ENCODE results near the gene HRH3.
A peak's percentile ranks its signal among the peaks of the same experiment; 100 is the strongest.

Gene HRH3

DNA sequence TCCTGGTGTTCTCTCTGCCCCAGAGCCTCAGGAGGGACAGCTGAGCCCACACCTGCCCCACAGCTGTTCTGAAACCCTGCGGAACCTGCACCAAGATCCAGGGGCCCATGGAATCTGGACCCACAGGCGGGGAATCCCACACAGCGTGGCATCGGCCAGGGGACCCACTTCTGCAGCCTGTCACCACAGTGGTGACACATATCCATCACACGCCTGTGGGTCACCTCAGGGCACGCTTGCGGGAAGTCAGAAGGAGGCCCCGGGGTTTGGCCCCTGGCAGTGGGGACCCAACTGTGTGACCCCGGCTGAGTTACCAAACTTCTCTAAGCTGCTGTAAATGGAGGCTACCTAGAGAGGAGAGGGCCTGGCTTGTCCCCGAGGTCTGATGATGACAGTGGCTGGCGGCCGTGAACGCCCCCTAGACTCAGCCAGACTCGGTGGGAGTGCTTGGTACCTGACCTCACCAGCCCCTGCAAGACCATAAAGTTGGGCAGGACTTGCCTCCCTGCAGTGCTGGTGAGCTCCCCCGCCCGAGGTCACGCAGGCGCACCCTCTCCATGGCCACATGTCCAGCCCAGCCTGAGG lies 2.3 kb upstream of the HRH3 start:
- no peaks in the 10 kb centered on the region for H3K4me1 ChIP-seq (ENCODE audit: control insufficient read depth, insufficient read depth, low read length, unreplicated experiment)

DNA sequence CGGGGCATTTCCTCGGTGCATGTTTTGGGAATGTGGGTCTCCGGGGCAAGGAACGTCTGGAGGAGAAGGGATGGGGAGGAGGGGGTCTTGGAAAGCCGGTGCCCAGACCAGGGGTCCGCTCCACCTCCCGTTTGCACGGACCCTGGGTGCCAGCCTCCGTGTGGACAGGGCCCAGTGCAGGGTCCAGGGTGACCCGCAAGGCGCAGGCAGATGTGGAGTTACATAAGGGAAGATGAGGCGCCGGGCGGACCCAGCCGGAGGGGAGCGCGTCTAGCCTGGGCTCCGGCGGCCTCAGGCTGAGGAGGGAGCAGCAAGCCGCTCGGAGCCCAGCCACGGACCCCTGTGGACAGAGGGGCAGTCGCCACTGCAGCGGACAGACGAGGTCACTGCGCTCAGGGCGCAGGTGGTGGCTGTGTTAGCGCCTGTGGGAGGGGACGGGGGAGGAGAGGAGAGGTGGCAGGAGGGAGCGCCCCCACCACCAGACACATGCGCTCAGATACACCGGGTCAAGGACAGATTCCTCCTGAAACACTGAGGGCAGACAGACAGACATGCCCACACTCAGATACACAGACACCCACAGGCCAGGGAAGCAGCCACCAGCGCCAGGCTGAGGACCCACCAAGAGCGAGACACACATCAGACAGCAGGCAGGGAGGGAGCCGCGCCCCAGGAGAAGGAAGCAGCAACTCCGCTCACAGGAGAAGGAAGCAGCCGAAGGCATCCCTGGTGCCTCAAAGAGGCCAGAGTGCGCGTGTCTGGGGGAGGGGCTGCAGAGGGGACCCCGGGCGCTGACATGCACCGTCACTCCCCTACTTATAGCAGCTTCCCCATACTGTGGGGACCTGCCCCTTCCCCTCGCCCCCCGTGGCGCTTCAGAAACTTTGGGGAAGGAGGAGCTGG lies 839 bp upstream of the HRH3 start:
- Histone ChIP-seq H2AFZ (ENCODE audit: low read length, unreplicated experiment) (no peak overlapping the region), H3K36me3 (ENCODE audit: insufficient read depth, low read length) (no peaks in the 10 kb centered on the region), H3K27me3 (ENCODE audit: insufficient read depth, low read length) (peaks cover 87% of the 10 kb centered on the region), H3K79me2 (ENCODE audit: control insufficient read depth, insufficient read depth, low read length, unreplicated experiment) (no peaks in the 10 kb centered on the region), H3K27ac (ENCODE audit: low read depth, low read length) (no peak overlapping the region), H3K4me1 (ENCODE audit: control insufficient read depth, insufficient read depth, low read length, unreplicated experiment) (no peaks in the 10 kb centered on the region), H3K4me3 (ENCODE audit: low read depth, low read length) (no peak overlapping the region)

More for the DNA sequence above, 2.3 kb upstream of the HRH3 start:
- Histone ChIP-seq H3K36me3 (ENCODE audit: insufficient read depth, low read length) (no peaks in the 10 kb centered on the region), H2AFZ (ENCODE audit: low read length, unreplicated experiment) (no peak overlapping the region), H3K4me3 (ENCODE audit: low read depth, low read length) (no peak overlapping the region), H3K79me2 (ENCODE audit: control insufficient read depth, insufficient read depth, low read length, unreplicated experiment) (no peaks in the 10 kb centered on the region), H3K27ac (ENCODE audit: low read depth, low read length) (no peak overlapping the region), H3K27me3 (ENCODE audit: insufficient read depth, low read length) (peaks cover 93% of the 10 kb centered on the region)

DNA sequence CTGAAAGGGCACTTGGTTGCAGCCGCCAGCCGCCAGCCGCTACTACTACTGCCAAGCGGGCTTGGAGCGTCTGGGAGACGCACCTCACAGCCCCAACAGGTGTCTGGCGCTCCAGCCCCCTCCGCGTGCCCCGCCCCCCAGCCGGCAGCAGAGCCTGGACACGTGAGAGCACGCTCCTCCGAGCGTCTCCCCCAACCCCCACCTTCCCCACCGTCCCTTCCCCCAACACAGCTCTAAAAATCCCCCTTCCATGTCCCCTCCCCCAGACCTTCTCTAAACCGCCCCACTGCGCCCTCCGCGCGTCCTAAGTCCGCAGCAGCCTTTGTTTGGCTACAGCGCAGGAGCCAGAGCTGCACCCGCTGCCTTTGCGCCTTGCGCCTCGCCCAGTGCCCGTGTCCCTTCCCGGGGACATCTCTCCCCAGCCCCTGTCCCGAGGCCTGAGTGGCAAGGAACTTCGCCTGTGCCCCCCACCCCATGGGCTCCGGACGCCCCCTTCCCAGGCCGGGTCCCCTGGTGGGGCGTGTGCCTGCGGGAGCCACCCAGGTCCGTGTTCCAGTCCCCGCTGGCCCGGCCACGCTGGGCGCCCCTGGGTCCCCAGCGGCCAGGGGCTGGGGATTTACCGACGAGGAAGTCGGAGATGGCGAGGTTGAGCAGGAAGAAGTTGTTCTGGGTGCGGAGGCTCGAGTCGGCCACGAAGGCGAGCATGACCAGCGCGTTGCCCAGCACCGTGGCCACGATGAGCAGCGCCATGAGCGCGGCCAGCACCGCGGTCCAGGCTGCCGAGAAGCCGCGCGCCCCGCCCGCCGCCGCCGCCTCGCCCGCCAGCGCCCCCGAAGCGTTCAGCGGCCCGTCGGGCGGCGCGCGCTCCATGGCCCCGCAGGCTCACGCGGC lies 732 bp downstream of the HRH3 start:
- no peak overlapping the region for H2AFZ ChIP-seq (ENCODE audit: low read length, unreplicated experiment)
- peaks cover 84% of the 10 kb centered on the region for H3K27me3 ChIP-seq (ENCODE audit: insufficient read depth, low read length)
- H3K36me3 ChIP-seq (ENCODE audit: insufficient read depth, low read length), result no peaks in the 10 kb centered on the region
- no peak overlapping the region for H3K27ac ChIP-seq (ENCODE audit: low read depth, low read length)
- H3K4me3 ChIP-seq (ENCODE audit: low read depth, low read length), result peak overlapping the region; percentile 12; the same call in 1 of the 2 replicates
- H3K4me1 ChIP-seq (ENCODE audit: control insufficient read depth, insufficient read depth, low read length, unreplicated experiment), result no peaks in the 10 kb centered on the region
- no peaks in the 10 kb centered on the region for H3K79me2 ChIP-seq (ENCODE audit: control insufficient read depth, insufficient read depth, low read length, unreplicated experiment)

DNA sequence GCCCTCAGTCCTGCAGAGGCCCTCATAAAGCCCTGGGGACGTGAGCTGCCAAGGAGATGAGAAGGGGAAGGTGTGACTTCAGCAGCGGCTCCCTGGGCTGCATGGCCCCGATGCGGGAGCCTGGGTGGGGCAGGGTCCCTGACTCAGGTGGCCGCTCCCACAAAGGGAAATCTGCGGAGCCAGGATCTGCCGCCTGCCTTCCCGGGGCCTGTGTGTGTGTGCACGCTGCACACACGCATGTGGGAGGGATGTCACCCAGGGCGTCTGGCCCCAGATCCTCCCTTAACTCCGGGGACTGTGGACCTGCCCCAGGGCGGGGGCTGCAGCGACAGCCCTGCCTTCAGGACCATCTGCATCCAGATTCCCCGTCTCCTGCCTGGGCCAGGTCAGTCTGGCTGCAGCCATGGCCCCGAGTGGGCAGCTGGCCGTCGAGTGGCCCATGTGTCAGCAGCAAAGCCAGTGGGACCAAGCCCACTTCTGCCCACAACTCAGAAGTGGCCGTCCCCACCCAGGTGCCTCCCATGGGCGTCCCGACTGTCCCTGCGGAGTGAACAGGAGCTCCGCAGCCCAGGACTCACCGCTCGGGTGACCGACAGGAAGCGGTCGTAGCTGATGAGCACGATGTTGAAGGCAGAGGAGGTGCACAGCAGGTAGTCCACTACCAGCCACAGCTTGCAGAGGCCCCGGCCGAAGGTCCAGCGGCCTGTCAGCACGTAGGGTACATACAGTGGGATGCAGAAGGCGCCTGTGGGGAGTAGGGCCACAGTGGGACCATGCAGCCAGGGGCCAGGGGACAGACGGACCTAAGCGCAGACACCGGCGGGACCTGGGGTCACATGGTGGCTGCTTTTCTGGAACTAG lies 1.9 kb downstream of the HRH3 start:
- Histone ChIP-seq H3K4me3 (ENCODE audit: low read depth, low read length) (no peak overlapping the region), H3K27me3 (ENCODE audit: insufficient read depth, low read length) (peaks cover 79% of the 10 kb centered on the region), H3K4me1 (ENCODE audit: control insufficient read depth, insufficient read depth, low read length, unreplicated experiment) (no peaks in the 10 kb centered on the region)

DNA sequence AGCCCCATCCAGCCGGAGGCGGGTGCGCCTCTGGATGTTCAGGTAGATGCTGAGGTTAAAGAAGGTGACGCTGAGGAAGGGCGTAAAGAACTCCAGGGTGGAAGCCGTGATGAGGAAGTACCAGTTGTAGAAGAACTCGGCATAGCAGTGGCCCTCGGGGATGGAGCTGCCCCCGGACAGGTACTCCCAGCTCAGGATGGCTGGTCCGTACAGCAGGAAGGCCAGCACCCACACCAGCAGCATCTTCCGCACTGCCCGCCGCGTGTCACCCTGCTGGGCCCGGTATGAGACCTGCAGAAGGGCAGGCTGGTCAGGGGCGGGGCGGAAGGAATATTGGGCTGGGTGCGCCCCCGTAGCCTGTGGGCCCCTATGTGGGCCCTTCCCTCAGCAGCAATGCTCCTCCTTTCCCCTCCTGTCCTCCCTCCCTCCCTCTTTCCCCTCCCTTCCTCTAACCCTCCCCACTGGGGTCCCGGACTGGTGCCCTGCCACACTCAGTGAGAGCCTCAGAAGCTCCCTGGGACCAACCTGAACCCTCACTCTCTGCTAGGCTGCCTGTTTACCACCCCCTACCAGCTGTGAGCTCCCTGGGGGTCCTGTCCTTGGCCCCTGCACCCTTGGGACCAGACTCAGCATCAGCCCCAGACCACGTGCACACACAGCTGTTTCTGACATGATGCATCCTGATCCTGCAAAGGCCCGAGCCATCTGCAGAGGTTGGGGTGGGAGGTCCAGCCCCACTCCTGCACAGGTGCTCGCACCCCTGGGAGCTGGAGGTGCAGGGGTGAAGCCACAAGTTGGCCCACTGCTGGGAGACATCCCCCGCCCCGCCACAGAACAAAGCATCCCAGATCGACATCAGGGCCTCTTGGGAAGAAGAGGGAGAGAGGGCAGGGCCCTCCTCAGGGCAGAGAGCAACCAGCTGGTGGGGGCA lies 3.2 kb downstream of the HRH3 start:
- H3K79me2 ChIP-seq (ENCODE audit: control insufficient read depth, insufficient read depth, low read length, unreplicated experiment), result no peaks in the 10 kb centered on the region
- no peaks in the 10 kb centered on the region for H3K4me1 ChIP-seq (ENCODE audit: control insufficient read depth, insufficient read depth, low read length, unreplicated experiment)
- no peak overlapping the region for H3K27ac ChIP-seq (ENCODE audit: low read depth, low read length)
- no peaks in the 10 kb centered on the region for H3K36me3 ChIP-seq (ENCODE audit: insufficient read depth, low read length)
- peaks cover 70% of the 10 kb centered on the region for H3K27me3 ChIP-seq (ENCODE audit: insufficient read depth, low read length)
- no peak overlapping the region for H2AFZ ChIP-seq (ENCODE audit: low read length, unreplicated experiment)
- H3K4me3 ChIP-seq (ENCODE audit: low read depth, low read length), result no peak overlapping the region

More for the DNA sequence above, 1.9 kb downstream of the HRH3 start:
- H2AFZ ChIP-seq (ENCODE audit: low read length, unreplicated experiment), result no peak overlapping the region
- no peaks in the 10 kb centered on the region for H3K36me3 ChIP-seq (ENCODE audit: insufficient read depth, low read length)
- no peaks in the 10 kb centered on the region for H3K79me2 ChIP-seq (ENCODE audit: control insufficient read depth, insufficient read depth, low read length, unreplicated experiment)
- no peak overlapping the region for H3K27ac ChIP-seq (ENCODE audit: low read depth, low read length)

DNA sequence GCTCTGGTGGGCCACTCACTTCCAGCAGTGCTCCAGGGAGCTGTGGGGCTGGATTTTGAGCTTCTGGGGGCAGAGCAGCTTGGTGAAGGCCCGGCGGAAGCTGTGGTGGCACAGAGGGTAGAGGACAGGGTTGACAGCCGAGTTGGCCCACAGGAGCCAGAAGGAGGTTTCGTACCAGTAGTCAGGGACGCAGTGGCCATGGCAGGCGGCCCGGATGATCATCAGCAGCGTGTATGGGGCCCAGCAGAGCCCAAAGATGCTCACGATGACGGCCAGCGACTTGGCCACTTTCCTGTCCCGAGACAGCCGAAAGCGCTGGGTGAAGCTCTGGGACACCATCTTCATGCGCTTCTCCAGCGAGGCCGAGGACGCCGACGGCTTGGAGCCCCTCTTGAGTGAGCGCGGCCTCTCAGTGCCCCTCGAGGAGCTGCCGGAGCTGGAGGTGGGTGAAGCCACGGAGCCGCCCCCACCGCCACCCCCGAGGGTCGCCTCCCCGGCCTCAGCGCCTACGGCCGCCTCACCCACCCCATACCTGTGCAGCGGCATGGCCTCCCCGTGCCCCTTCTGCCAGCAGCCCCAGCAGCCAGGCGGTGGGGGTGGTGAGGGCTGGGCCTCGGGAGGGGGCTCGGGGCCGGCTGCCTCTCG lies 4.0 kb downstream of the HRH3 start:
- Histone ChIP-seq H3K79me2 (ENCODE audit: control insufficient read depth, insufficient read depth, low read length, unreplicated experiment) (no peaks in the 10 kb centered on the region), H3K27ac (ENCODE audit: low read depth, low read length) (no peak overlapping the region), H3K27me3 (ENCODE audit: insufficient read depth, low read length) (peaks cover 69% of the 10 kb centered on the region), H3K4me3 (ENCODE audit: low read depth, low read length) (no peak overlapping the region), H3K4me1 (ENCODE audit: control insufficient read depth, insufficient read depth, low read length, unreplicated experiment) (no peaks in the 10 kb centered on the region), H3K36me3 (ENCODE audit: insufficient read depth, low read length) (no peaks in the 10 kb centered on the region), H2AFZ (ENCODE audit: low read length, unreplicated experiment) (no peak overlapping the region)

DNA sequence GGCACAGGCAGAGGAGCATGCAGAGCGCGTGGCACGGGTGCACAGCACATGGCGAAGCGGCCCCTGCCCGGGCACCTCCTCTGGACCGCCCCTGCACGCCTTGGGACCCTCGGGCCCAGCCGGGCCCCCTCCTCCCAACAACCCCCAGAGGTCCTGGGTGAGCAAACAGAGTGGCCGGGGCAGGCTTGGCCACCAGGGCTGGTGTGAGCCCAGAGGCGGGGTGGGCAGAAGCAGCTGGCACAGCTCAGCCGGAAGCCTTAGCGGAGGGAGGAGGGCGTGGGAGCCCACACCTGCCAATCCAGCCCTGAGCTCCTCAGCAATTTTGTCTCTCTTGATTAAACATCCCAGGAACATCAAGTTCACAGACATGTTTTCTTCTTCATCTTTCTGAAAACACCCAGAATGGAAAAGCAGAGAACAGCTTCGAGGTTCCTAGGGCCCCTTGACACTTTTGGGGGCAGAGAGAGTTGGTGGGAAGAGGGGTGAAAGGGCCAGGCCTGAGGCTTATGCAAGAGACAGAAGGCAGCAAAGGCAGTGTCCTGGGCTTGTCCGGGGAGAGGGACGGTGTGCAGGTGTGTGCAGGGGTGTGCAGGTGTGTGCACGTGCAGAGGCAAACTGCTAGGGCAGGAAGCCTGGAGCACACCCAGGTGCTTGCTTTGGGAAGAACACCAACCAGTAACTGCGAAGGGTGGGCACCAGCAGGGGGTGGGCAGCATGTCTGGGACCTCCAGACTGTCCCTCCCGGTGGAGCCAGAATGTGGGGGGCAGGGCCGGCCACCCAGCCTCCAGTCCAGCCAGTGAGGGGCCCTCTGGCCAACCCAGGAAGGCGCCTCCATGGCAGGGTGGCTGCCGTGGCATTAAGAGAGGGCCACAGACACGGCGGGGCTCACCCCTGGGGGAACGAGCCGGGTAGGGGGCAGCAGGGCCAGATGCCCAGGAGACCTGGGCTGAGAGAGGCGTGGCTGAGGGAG lies 4.8 kb downstream of the HRH3 start:
- no peak overlapping the region for H3K4me3 ChIP-seq (ENCODE audit: low read depth, low read length)
- peaks cover 69% of the 10 kb centered on the region for H3K27me3 ChIP-seq (ENCODE audit: insufficient read depth, low read length)
- no peaks in the 10 kb centered on the region for H3K4me1 ChIP-seq (ENCODE audit: control insufficient read depth, insufficient read depth, low read length, unreplicated experiment)
- no peaks in the 10 kb centered on the region for H3K36me3 ChIP-seq (ENCODE audit: insufficient read depth, low read length)
- H3K79me2 ChIP-seq (ENCODE audit: control insufficient read depth, insufficient read depth, low read length, unreplicated experiment), result no peaks in the 10 kb centered on the region
- H2AFZ ChIP-seq (ENCODE audit: low read length, unreplicated experiment), result no peak overlapping the region
- no peak overlapping the region for H3K27ac ChIP-seq (ENCODE audit: low read depth, low read length)

DNA sequence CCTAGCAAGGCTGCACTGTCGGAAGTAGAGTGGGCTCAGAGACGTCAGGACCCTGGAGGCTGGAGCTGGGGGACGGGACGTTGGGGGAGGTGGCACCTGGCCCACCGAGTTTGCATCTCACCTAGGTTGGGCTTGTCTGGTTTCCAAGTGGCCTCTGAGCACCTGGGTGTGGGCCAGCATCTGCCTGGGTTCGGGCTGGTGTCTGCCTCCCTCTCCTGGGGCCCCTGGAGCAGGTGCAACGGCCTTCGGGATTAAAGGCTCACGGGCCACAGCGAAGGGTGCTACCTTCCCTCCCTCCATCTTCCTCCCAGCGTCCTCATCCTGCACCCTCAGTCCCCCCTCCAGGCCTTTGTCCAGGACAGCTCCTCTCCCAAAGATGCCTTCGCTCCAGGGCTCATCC lies 6.0 kb downstream of the HRH3 start:
- Histone ChIP-seq H3K4me1 (ENCODE audit: control insufficient read depth, insufficient read depth, low read length, unreplicated experiment) (no peaks in the 10 kb centered on the region), H3K27ac (ENCODE audit: low read depth, low read length) (no peak overlapping the region), H3K4me3 (ENCODE audit: low read depth, low read length) (no peak overlapping the region), H3K36me3 (ENCODE audit: insufficient read depth, low read length) (no peaks in the 10 kb centered on the region), H2AFZ (ENCODE audit: low read length, unreplicated experiment) (no peak overlapping the region), H3K79me2 (ENCODE audit: control insufficient read depth, insufficient read depth, low read length, unreplicated experiment) (no peaks in the 10 kb centered on the region), H3K27me3 (ENCODE audit: insufficient read depth, low read length) (peaks cover 66% of the 10 kb centered on the region)

Measured in ACC112 (cell line).